ENCODE results near the gene INHA.

DNA sequence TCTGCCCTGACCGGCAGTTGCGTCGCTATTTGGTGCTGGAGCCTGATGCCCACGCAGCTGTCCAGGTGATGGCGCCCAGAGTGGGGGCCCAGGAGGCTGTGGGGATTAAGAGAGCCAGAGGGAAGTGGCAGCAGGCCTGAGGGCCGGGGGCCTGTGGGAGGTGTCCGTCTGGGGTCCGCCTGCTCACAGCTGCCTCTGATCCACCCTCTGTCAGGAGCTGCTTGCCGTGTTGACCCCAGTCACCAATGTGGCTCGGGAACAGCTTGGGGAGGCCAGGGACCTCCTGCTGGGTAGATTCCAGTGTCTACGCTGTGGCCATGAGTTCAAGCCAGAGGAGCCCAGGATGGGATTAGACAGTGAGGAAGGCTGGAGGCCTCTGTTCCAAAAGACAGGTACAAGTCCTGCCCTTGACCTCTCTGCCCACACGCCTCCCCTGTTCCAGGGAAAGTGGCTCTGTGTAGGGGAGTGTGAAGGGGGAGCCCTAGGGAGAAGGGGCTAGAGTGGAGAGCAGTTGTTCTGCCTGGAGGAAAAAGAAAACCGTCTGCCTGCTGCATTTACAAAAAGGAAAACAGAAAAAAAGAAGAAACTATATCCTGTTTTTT is 37.1 kb downstream of the INHA start:
- TF ChIP-seq, protein P1, sequence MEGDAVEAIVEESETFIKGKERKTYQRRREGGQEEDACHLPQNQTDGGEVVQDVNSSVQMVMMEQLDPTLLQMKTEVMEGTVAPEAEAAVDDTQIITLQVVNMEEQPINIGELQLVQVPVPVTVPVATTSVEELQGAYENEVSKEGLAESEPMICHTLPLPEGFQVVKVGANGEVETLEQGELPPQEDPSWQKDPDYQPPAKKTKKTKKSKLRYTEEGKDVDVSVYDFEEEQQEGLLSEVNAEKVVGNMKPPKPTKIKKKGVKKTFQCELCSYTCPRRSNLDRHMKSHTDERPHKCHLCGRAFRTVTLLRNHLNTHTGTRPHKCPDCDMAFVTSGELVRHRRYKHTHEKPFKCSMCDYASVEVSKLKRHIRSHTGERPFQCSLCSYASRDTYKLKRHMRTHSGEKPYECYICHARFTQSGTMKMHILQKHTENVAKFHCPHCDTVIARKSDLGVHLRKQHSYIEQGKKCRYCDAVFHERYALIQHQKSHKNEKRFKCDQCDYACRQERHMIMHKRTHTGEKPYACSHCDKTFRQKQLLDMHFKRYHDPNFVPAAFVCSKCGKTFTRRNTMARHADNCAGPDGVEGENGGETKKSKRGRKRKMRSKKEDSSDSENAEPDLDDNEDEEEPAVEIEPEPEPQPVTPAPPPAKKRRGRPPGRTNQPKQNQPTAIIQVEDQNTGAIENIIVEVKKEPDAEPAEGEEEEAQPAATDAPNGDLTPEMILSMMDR (IDR thresholded peaks at IDR 0.05; ENCODE audit: poor library complexity), result no peak
- TF ChIP-seq EZH2 (IDR thresholded peaks at IDR 0.05; ENCODE audit: borderline replicate concordance), result no peak
- no peak for TF ChIP-seq EZH2phosphoT487 (IDR thresholded peaks at IDR 0.05; ENCODE audit: low read depth, severe bottlenecking, unreplicated experiment)
